GM21526 (cell line): Measurements from ENCODE around the gene CAPZA1.

ENCODE experiments used
- ATAC-seq: cut with Tn5 transposase; IDR thresholded peaks from one replicate; pipeline ENCODE4 v1.9.1; 2021; ENCODE audit warnings: moderate library complexity; ENCODE audit not compliant: unreplicated experiment, low FRiP score

CAPZA1 gene

GRCh38 chr1:112698366-112699310, 79.0 kb downstream of the CAPZA1 start:
- no peak for ATAC-seq

- no peak for ATAC-seq
These were observed 80.0 kb downstream of the CAPZA1 start for GRCh38 chr1:112699425-112700144.

- ATAC-seq, result no peak
These were observed 80.9 kb downstream of the CAPZA1 start for GRCh38 chr1:112700290-112701226.

- no peak for ATAC-seq
These were observed 81.8 kb downstream of the CAPZA1 start for GRCh38 chr1:112701227-112702066.

- ATAC-seq, result no peak
These were observed 82.4 kb downstream of the CAPZA1 start for GRCh38 chr1:112702067-112702395.

GRCh38 chr1:112702420-112703261, 83.0 kb downstream of the CAPZA1 start:
- ATAC-seq, result no peak

GRCh38 chr1:112703706-112704105, 84.1 kb downstream of the CAPZA1 start:
- no peak for ATAC-seq

- ATAC-seq, result no peak
These were observed 84.8 kb downstream of the CAPZA1 start for GRCh38 chr1:112704391-112704933.

- ATAC-seq, result peak; percentile 57
These were observed 85.4 kb downstream of the CAPZA1 start for GRCh38 chr1:112704934-112705627.

GRCh38 chr1:112706505-112707220, 87.0 kb downstream of the CAPZA1 start, which contains the start of gene RHOC:
Gene RHOC (minus strand): TSS chr1:112707127. CDS start chr1:112703799, 3,328 bp downstream.
- ATAC-seq, result peak; percentile 43

GRCh38 chr1:112707221-112708001, 87.8 kb downstream of the CAPZA1 start:
- peak; percentile 39 for ATAC-seq

GRCh38 chr1:112708002-112708448, 88.4 kb downstream of the CAPZA1 start:
- no peak for ATAC-seq

- no peak for ATAC-seq
These were observed 88.9 kb downstream of the CAPZA1 start for GRCh38 chr1:112708489-112708888.

GRCh38 chr1:112710159-112710558, 90.5 kb downstream of the CAPZA1 start:
- no peak for ATAC-seq

- no peak for ATAC-seq
These were observed 91.0 kb downstream of the CAPZA1 start for GRCh38 chr1:112710586-112710985.

GRCh38 chr1:112711041-112711440, 91.4 kb downstream of the CAPZA1 start:
- ATAC-seq, result no peak
